Inflammatory macrophage treated with lipopolysaccharide for 1 hour (primary cell): Measurements from ENCODE around the gene GJA3.

Source experiments
- DNase-seq, 2 donors: peaks; one replicate each; pipeline ENCODE4 v3.0.0-alpha.2; 2020 to 2022

Gene GJA3

GRCh38 chr13:20148501-20149183 is 12.2 kb downstream of the GJA3 start:
- DNase-seq, result no peak

- DNase-seq, result no peak
Measured at GRCh38 chr13:20146381-20146780, 14.5 kb downstream of the GJA3 start.

DNA sequence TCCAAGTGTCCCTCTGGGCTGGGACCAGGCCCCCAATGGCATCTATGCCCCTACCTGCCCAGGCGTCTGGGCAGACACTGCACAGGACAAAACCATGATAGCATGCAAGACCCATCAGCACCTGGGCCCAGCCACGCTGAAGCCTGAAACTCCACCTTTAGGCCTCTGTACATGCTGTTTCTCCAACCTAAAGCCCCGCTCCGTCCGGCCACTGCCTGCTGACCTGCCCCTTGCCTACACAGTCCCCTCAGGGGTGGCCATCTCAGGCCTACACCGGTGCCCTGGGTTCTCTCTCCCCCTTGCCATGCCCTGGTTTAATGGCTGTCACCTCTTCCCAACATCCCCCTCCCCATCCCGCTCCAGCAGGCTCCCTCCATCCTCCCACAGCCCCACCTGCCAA is 15.3 kb downstream of the GJA3 start:
- no peak for DNase-seq

DNA sequence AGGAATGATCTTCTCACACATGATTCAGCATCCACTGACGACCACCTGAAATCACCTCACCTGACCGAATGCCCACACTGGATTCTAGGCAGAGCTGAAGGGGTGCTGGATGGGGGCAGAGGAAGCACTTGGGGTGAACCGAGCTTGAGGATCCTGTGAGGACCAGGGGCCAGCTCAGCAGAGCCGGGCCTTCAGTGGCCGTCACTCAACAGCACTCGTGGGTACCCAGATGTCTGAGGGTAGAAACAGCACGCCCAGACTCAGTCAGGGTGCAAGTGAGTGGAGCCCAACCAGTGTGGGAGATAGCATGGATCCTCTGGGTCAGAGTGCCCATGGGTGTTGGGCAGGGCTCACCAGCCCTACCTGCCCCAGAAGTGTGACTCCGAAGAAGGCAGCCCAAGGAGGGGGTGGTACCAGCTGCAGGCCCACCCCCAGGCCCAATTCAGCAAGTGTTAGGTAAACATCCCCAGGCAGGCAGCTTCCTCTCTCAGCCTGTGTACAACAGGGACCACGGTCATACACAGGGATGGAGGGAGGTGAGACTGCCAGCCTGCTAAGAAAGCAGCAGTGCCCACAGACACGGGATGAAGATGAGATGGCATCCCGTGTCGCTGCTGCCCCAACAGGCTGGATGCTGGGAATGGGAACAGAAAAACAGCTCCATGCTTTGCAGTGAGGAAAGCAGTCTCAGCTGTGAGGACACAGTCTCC is 16.6 kb downstream of the GJA3 start:
- DNase-seq, result no peak

GRCh38 chr13:20142927-20143480 is 17.8 kb downstream of the GJA3 start:
- no peak for DNase-seq

DNA sequence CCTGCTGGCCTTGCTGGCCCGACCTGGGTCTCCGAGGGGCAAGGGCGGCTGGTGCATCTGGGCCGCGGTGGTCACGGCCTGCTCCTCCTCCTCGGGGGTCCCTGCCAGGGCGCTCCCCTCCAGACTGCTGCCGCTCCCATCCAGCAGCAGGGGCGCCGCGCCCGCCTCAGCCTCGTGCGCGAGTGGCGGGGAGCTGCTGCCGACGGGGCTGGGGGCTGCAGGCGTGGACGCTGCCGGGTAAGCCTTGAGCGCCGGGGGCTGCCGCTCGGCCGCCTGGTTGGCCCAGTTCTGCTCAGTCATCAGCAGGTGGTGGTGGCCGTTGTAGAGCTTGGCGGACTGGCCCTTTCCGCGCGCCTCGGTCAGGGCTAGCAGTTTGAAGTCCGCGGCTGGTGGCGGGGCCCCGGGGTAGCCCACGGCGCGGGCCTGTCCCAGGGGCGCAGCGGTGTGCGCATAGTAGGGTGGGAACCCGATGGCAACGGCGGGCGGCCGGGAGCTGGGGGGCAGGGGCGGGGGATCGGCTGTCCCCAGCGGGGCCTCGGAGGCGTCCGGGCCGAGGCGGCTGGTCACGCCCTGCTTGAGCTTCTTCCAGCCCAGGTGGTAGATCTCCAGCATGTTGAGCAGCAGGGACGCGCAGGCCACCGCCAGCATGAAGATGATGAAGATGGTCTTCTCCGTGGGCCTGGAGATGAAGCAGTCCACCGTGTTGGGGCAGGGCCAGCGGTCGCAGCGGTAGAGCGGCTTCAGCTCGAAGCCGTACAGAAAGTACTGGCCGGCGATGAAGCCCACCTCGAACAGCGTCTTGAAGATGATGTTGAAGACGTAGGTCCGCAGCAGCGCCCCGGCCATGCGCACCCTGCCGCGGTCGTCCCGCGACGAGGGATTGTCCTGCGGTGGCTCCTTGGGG is 18.6 kb downstream of the GJA3 start:
- DNase-seq, result no peak

GRCh38 chr13:20141238-20142022 is 19.4 kb downstream of the GJA3 start:
- no peak for DNase-seq

DNA sequence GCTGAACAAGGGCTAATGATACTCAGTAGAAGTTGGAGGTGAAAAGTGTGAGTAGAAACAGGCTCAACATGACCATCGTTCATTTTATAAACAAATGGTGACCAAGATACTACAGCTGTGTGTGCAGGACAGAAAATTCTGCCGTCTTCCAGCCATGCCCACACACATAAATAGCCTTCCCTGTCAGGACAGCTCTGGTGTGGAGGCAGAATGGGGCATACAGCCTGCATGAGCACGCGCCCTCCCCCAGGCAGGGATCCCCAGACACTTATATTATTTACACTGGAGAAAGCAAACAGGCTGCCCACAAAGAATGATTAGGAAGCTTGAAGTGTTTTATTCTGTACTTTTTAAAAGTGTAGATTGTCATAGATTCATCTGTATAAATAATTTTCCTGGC is 20.4 kb downstream of the GJA3 start:
- no peak for DNase-seq

DNA sequence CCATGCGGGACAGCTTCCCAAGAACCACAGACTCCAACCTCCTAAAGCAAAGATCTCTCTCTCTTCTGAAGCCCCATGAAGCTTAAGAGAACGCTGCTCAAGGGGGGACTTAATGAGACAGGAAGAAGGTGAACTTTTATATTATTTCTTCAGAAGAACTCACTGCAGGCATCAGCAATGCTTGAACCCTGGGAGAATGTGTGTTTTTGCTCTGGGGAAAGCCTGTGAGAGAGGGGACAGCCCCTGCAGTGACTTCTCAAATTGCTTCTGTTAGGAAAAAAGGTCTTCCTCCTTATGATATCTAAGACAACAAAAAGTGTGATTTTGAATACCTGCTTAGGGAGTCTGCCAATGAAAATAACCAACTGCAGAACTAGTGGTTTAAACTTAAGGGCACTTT is 23.0 kb downstream of the GJA3 start:
- DNase-seq, result no peak

- peak in 1 of 2 donors; percentile 34 for DNase-seq
Measured at GRCh38 chr13:20136781-20137703, 23.8 kb downstream of the GJA3 start.

GRCh38 chr13:20134732-20135131 is 26.1 kb downstream of the GJA3 start:
- DNase-seq, result no peak

DNA sequence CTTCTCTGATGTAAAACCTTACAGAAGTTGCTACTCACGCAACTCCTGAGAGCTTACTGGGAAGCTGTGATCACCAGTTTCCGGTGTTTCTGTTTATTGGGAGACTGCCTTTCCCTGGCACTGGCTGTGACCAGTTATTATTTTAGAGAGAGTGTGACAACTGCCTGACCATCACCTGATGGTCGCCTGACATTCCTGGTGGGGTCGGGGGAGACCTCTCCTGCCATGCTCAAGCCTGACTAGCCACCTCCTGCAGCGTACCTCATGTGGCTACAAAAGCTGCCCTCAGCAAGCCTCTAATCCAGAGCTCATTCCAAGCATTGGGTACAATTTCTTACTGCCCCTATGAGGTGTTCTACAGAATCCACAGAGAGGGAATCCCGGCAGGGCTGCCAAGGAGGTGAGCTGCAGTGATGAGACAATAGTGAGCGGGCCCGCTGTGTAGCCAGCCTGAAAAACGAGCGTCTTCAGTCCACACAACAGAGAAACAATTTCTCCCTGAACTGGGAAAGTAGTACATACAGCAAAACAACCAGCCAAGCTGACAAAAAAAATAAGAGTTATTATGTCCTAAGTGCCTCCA is 28.7 kb downstream of the GJA3 start:
- no peak for DNase-seq

DNA sequence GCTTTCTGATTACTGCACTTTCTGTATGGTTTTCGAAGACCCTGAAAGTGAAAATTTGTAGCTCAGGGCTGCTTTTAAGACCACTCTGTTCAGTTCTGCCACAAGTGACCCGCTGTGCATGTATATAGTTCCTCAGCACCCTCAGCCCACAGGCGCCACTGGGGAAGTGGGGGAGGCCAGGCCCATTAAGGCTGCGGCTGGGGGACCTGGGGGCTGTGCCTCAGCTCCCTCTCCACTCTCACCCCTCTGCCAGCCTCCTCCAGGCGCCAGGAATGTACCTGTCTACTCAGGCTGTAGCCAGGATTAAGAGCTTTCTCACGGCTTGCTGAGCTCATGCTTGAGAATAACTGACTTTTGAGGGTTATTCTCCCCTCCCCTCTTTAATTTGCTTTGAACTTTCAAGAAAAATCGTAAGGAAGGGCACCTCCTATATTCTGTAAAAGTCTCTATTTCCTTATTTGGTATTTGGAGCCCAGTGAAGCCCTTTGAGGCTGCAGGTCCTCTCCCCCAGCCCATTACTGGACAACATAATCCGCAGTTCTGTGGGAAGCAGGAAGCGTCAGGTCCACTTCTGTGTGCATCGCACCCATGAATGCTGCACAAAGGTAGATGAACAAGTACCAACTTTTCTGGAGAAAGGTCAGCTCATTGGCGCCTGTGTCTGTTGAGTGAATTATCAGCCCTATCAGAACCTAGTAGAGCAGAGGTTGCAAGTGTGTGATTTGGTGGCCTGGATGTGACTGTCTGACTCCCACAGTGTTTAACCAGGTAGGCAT is 29.6 kb downstream of the GJA3 start:
- no peak for DNase-seq

GRCh38 chr13:20130652-20131051 is 30.2 kb downstream of the GJA3 start:
- no peak for DNase-seq

- DNase-seq, result no peak
Measured at GRCh38 chr13:20130012-20130411, 30.8 kb downstream of the GJA3 start.

DNA sequence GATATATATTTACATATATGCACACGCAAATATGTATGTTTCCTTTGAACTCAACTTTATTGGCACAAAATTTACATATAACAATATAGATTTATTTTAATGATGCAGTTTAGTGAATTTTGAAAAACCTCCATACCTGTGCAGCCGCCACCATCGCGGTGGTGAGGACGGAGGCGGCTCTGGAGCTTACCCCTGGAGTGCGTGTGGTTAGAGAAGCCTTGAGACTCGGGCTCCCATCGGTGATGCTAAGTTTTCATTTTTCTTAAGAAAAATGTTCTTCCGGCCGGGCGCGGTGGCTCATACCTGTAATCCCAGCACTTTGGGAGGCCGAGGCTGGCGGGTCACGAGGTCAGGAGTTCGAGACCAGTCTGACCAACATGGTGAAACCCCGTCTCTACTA is 31.8 kb downstream of the GJA3 start:
- DNase-seq, result no peak

- DNase-seq, result no peak
Measured at GRCh38 chr13:20128459-20128931, 32.4 kb downstream of the GJA3 start.

DNA sequence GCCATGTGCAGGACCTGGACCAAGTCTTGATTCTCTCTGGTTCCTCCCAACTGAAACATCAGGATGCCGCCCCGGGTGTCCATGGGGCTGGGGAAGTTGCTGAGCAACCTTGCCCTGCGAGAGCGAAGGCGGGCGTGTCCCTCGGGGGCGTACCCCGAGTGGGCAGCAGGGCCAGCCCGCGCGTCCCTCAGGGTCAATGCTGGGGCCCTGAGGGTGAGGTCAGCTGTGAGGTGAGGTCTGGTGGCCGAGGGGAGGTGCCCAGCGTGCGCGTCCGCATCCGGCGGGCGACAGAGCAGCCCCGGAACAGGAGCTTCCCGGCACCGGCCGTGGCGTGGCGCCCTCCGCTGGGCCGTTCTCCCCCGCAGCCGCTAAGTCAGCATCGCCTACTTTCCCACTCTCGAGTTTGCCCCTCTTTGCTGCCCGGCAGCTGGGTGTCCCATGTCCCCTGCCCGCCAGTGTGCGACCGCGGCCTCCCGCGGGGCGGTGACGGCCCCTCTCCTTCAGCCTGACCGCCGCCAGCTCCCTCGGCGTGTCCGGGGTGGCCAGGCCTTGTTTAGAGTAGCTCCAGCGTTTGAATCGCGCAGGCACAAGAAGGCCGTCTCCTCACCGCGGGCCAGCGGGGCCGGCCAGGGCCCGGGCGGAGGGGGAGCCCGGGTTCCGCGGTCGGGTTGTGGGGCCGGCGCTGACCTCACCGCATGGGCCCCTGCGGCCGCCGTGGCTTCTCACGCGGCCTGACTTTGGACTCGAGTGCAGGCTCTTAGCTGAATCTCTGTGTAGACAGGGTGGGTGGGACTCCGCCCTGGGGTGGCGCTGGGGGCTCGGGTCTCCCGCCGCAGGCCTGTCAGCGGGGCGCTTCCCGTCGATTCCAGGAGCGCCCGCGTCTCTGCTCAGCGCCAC is 33.0 kb downstream of the GJA3 start:
- peak; percentile 59 for DNase-seq

DNA sequence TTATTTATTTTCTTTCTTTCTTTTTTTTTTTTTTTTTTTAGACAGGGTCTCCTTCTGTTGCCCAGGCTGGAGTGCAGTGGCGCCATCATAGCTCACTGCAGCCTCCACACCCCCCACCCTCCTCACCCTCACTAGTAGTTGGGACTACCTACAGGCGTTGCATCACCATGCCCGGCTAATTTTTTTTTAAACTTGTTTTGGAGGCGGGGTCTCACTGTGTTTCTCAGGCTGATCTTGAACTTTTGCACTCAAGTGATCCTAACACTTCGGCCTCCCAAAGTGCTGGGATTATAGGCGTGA is 33.6 kb downstream of the GJA3 start:
- no peak for DNase-seq
